RCC 7860 (cell line): ENCODE data around the gene AUNIP.
A peak's percentile ranks its signal among the peaks of the same experiment; 100 is the strongest.
"Not testable (repeated sequence)": the region's sequence is repeated elsewhere in the genome, so short reads cannot be mapped to it uniquely, and the experiment has no call there.

Source experiments
- DNase-seq: peaks from one replicate; pipeline ENCODE4 v3.0.0-alpha.2; 2015; ENCODE audit warnings: low spot score
- FAIRE-seq: peaks from 2 replicates; lab custom pipeline; 2012; peaks lifted over from hg19 to GRCh38; lab: Jason Lieb, UNC

Gene AUNIP

DNA sequence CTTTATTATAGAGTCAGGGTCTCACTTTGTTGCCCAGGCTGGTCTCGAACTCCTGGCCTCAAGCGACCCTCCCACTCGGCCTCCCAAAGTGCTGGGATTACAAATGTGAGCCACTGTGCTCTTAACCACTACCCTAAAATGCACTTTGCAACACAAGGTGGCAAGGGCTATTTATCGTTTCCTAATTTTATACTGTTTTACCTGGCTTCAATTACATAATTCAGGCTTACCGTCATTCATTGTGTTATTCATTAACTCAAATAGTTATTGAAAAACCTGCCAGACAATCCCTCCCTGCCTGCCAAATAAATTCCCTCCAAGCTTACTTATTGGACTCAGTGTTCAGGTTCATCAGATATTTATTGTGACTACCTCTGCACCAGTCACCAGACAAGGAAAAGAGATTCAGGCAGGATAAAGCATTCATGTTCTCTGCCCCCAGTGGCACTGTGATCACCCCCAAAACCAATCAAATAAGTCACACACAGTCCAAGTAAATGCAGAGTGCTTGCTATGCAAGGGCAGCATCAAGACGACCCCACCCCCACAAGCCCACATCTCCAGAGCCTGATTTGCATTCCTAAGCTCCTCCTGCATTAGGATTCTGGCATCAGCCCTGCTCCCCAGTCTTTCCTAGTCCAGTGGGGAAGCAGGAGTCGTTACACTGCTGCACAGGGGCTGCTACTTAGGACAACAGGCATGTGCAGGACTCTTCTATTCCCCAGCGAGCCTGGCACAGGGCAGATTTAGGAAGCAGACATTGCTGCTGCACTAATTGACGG, 8.1 kb upstream of the AUNIP start:
- no peak for DNase-seq
- FAIRE-seq: peak; percentile 20

DNA sequence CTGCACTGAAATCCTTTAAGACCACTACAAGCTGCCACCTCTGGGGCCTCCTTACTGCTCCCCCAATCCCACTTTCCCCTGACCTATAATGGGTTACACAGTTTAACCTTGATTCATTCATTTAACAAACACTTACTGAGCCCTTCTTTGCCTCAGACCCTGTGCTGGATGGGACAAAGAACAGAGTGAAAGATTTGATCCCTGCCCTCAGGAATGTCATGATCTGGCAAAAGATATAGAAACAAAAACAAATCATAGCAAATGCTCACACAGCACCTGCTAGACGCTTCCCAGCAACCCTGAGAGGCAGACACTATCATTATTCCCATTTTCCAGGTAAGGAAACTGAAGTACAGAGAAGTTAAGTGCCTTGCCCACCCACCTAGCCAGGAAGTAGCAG, 7.0 kb upstream of the AUNIP start:
- no peak for FAIRE-seq
- no peak for DNase-seq

DNA sequence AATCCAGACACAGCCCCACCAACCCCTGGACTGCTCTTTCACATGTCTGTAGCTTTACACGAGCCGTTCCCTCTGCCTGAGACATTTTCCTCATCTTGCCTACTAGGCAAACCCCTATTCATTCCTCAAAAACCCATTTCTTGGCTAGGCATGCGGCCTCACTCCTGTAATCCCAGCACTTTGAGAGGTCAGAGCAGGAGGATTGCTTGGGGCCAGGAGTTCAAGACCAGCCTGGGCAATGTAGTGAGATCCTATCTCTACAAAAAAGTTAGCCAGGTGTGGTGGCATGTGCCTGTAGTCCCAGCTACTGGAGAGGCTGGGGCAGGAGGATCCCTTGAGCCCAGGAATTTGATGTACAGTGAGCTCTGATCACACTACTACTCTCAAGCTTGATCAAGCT, 5.2 kb upstream of the AUNIP start:
- DNase-seq (no peak), FAIRE-seq (no peak)

DNA sequence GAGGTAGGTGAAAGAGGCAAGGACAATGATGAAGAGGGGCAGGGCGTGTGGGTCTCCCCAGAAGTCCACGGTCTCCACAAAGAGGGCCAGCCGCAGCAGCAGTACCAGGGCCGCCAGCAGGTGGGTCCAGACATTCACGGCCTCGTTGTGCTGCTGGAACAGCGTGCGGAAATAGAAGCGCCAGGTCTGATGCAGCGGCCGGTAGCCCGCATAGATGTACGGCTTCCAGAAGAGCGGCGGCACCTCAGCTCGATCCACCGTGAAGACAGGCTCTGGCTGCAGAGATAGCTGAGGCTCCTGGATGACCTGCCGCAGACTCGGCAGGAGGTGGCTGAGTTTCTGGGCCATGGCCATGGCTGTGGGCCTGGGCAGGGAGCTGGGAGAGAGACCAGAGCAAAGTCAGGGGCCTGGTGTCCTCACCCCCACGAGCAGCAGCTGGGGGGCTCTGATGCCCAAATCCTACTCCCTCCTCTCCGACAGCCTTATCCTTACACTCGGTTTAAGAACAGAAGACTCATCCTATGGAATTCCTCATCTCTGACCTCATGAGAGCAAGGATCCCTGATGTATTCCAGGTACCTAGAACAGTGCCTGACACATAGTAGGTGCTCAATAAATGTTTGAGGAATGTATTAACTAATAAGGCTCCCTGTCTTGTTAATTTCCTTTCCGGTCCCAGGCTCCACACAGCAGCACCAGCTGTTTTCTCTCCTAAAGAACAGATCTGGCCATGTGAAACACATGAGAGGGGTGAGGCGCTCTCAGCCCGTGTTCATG, 4.4 kb upstream of the AUNIP start:
- DNase-seq (no peak), FAIRE-seq (no peak)

DNA sequence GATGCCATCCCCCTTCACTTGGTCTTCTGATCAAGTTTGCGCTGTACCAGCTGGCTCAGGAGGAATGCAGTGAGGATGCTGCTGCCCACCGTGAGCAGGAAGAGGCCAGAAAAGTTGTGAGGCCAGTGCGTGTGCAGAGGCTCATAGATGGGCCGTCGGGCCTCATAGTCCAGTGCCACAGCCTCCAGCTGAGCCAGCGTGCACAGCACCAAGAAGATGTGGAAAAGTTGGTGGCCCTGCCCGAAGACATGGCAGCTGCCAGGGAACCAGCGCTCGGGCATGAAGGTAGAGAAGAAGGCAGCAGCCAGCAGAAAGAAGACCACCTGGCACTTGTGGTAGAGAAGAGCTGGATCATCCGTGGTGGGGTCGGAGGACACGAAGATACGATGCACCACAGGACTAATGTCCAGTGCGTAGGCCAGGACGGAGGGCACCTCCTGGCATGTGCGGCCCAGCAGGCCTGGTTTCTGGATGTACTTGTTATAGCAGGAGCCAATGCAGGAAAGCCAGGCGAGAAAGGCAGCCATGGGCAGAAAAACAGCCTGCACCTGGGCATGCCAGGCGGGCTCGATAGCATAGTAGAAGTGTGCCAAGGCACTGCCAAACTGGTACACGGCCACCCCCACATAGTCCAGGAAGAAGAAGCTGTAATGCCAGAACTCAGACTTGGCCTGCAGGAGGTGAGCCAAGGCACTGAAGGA, 3.7 kb upstream of the AUNIP start:
- DNase-seq: no peak
- FAIRE-seq: no peak

DNA sequence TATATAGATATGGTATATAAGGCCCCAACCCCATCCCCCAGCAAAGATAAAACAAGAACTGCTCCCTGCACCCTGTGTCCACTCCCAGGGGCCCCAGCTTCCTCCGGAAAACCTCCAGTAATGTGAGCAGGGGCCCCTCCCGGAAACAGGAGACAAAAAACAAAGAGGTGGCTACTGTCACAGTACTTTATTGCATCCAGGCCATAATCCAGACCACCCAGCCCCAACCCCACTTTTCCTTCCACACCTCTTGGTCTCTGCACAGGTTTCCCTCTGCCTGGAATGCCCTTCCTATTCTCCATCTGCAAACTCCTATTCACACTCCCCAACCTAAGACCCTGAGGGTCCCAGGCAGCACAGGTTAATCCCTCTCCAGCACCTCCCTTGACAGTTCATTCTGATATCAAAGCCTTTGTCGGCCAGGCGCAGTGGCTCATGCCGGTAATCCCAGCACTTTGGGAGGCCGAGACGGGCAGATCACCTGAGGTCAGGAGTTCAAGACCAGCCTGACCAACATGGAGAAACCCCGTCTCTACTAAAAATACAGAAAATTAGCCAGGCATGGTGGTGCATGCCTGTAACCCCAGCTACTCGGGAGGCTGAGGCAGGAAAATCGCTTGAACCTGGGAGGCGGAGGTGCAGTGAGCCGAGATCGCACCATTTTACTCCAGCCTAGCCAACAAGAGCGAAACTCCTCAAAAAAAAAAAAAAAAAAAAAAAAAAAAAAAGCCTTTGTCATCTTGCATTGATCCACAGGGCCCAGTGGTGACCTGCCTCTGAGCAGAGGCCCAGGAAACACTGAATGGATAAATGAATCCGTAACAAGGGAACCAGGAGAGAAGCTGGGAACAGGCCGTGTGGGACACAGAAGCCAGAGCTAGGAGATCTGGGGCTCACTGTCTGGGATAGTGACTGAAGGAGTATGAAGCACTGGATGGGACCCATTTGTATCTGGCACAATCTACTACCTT, 2.3 kb upstream of the AUNIP start:
- no peak for DNase-seq
- no peak for FAIRE-seq

DNA sequence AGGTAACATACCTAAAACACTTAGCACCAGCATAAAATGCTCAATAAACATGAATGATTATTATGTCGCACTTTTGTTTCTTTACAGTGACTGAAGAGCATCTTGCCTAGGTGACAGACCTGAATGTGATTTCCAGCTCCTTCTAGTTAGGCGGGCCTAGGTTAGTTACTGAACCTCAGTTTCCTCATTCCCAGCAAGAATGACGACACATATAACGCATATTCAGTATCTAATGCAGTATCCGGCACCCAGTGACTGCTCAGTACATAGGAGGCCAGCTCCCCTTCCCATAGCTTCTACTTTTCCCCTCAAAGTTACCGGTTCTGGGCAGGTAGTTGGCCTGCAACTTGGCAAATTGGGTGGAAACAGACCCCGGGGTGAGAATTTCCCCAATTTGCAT, 763 bp downstream of the AUNIP start:
- FAIRE-seq: no peak

DNA sequence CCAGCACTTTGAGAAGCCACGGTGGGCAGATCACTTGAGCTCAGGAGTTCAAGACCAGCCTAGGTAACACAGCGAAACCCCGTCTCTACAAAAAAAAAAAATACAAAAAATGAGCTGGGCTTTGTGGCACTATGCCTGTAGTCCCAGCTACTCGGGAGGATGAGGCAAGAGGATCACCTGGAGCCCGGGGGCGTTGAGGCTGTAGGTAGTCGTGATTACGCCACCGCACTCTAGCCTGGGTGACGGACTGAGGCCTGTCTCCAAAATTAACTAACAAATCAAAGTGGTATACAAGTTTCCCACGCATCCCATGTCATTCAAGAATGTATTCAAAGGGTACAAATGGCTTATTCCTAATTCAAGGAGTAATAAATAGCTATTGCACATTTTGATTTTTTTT, 2.4 kb downstream of the AUNIP start:
- no peak for DNase-seq
- no peak for FAIRE-seq

More for the DNA sequence above, 763 bp downstream of the AUNIP start:
- no peak for DNase-seq

DNA sequence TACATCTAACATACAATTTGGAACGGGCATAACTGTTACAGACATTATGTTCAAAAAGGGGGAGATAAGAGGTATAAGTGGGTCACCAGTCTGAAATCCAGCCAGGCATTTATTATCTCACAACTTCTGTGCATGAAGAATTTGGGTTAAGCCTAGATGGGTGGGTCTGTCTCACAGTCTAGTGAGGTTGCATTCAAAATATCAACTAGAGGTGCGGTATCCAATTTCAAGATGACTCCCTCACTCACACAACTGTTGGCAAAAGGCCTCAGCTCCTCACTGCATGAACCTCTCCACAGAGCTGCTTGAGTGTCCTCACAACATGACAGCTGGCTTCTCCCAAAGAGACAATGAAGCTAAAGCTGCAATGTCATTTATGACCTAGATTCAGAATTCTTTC, 4.7 kb downstream of the AUNIP start:
- no peak for DNase-seq
- FAIRE-seq: no peak

DNA sequence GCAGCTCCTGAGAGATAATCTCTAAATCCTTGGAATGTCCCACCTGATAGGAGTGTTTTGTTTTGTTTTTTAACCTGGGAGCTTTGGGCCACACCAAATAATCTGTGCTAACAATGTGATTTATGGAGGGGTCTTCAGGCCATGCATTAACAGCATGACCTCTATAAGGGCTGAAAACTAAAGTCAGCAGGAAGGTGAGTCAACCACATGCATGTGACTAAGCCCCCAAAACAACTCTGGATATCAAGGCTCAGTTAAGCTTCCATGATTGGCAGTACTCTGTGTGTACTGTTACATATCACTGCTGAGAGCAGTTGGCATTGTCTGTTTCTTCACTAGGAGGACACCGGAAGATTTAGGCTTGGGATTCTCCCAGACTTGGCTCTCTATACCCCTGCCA, 10.7 kb downstream of the AUNIP start:
- peak; percentile 12 for DNase-seq
- no peak for FAIRE-seq

DNA sequence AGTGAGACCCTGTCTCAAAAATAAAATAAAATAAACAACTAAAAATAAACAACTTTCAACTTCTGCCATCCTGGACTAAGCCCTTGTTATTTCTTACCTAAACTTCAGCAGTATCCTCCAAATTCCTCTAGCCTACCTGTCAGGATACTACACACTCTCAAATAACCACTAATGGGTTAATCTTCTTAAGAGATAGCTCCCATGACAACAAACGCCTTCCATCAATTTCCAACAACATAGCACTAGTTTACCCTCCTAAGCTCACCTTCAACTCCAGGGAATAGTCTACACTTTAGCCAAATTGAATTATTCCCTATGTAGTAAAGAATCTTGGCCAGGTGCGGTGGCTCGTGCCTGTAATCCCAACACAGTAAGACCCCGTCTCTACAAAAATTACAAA, 11.3 kb downstream of the AUNIP start:
- no peak for DNase-seq
- FAIRE-seq: no peak

DNA sequence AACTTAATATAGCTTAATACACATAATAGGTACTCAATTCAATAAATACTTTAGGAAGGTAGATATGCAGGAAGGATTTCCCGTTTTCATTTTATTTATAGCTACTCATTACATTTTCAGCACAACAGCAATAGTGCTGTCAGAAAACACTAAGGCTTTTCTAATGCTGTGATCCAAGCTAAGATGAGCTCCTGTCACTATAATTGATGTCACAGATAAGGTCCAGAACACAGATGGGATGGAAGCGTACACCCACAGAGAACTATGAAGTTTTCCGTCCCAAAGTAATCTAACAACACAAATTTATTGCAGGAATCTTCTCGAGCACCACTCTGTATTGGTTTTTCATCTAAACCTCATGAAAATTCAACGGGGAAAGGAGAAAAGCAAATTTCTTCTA, 13.6 kb downstream of the AUNIP start:
- no peak for FAIRE-seq
- no peak for DNase-seq

DNA sequence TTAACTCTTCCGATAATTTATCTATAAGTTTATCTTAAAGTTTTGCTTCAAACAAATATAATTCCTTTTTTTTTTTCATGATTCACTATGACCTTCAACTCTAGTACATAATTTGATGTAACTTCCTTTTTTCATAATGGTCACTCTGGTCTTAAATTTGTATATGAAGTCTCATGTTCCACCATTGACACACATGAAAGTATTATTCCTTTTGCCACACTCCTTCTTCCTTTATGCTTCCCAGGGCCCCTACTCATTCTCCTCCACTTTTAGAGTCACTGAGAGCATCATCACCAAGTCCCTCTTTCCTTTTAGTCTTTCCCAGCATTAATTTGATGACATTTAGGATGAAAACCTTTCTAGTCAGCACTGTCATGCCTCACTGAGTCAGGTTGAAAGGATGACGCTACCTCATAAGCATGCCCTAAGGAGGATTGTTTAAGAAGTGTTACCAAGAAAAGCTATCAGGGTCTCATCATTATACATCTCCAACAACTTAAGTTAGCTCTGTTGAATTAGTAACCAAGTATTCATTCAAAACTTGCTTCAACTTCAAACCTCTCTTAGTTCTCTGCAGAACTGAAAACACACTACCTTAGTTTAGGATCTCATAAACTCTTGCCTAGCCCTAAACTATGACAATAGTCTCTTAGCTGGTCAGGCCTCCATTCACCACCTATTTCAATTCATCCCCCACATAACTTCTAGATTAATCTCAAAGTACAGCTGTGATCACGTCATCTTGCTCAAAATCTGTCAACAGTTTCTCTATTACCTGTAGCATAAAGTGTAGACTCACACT, 14.5 kb downstream of the AUNIP start:
- DNase-seq (peak; percentile 74), FAIRE-seq (peak; percentile 86)

DNA sequence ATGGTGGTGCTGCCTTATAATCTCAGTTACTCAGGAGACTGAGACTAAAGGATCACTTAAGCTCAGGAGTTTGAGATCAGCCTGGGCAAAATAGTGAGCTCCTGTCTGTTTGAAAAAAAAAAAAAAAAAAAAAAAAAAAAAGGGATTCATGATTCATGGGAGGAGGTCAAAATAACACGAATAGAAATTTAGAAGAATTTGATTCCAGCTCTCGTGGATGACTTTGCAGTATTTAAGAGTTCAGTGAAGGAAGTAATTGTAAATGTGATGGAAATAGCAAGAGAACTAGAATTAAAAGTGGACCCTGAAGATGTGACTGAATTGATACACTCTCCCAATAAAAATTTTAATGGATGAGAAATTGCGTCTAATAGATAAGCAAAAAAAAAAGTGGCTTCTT, 15.8 kb downstream of the AUNIP start:
- no peak for DNase-seq
- FAIRE-seq: no peak

DNA sequence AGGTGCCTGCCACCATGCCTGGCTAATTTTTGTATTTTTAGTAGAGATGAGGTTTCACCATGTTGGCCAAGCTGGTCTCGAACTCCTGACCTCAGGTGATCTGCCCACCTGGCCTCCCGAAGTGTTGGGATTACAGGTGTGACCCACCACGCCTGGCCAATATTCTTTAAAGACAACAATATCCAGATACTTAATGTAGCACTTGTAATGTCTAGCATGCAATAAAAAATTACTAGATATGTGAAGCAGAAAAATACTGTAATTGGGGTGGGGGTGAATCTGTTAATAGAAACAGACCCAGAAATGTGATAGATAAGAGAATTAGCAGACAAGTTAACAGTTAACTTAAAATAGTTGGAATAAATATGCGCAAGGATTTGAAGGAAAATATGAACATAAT, 19.4 kb downstream of the AUNIP start:
- not testable (repeated sequence) for FAIRE-seq, DNase-seq

DNA sequence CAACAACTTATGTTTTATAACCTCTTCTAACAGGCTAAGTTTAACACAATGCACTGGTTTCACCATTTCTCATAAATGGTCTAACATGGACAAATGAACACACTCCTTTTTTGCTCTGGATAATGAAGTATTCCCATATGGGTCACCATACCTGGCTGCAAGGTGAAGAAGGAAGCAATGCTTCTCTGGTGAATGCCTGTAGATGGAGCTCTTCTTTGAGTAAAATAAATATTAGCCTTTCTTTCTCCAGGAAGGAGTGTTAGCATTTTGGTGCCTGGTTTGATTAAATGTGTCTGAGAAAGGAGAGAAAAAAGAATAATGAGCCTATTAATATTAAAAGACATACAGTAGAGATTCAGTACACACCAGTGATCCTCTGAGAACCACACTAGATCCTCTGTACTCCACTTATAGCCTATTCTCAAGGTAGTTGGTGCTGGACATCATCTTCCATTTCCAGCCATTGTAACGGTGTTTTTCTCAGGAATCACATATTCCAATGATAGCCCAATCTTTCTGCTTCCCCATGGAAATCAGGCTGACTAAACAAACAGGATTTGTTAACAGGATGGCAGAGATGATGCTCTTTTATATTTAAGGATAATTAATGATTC, 21.9 kb downstream of the AUNIP start:
- FAIRE-seq (peak; percentile 16), DNase-seq (peak; percentile 14)

DNA sequence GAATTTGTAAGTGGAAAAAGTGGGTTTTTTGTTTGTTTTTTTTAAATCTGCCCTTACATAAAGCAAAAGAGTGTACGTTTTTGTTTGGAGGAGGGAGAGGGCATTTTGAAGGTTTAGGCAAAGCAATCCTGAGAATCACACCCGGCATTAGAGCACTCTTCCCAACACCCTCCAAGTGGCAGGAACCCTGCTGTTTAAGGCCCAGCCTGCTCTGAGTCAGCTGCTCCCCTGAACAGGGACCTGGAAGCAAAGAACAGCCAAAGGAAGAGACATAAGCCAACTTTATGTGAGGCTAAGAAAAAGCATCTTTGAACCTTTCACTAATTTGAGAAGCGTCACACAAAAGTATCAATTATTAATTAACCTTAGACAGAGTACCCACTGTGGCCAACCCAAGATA, 22.6 kb downstream of the AUNIP start:
- FAIRE-seq (no peak), DNase-seq (no peak)

DNA sequence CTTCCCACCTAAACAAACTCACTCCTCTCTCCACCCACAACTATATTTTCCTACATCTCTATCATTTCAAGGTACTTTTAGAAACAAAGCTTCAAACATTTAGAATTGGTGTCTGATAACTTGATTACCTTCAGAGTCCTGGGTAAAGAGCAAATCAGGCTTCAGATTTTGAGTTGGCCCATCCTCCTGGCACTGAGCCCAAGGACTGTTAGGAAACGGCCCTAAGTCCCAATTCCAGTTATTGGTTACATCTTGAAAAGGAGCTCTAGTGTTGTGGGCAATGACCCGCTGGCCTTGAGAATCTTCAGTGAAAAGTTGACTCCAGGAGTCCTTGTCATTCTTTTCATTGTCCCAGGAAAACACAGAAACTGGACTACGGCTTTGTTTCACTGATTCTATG, 24.4 kb downstream of the AUNIP start:
- DNase-seq (no peak), FAIRE-seq (no peak)

DNA sequence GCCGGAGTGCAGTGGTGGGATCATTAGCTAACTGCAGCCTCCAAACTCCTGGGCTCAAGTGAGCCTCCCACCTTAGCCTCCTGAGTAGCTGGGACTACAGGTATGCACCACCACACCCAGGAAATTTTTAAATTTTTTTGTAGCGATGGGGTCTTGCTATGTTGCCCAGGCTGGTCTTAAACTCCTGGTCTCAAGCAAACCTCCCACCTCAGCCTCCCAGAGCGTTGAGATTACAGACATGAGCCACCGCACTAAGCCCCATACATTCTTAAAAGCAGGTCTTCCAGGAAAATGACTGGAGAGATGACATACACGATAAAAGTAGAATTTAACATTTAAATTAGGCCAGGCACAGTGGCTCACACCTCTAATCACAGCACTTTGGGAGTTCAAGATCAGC, 26.1 kb downstream of the AUNIP start:
- DNase-seq (no peak), FAIRE-seq (no peak)
